Mucosa of descending colon (tissue), 3 donors: ENCODE results near the gene ADAM23. TPM values are rescaled to one million over a fixed set of nuclear protein-coding genes. Genes with fewer than 3 reads are reported as not detected.

Experiments used
- ATAC-seq: fragments of 200-7000 bp; cut with Tn5 transposase; one replicate; pipeline ENCODE4 v1.9.1; 2020; ENCODE audit warnings: mild to moderate bottlenecking, moderate library complexity
- DNase-seq, 3 donors: peaks; one replicate each; pipeline ENCODE4 v3.0.0-alpha.2; 2020
- H3K36me3 ChIP-seq: fragments of 200-600 bp; one replicate; pipeline ENCODE4 v1.8.0; 2021; ENCODE audit warnings: low read depth, mild to moderate bottlenecking
- H3K4me1 ChIP-seq: fragments of 200-600 bp; one replicate; pipeline ENCODE4 v1.8.0; 2021; ENCODE audit warnings: low read depth, mild to moderate bottlenecking
- H3K4me3 ChIP-seq: fragments of 200-600 bp; one replicate; pipeline ENCODE4 v1.8.0; 2021; ENCODE audit warnings: mild to moderate bottlenecking
- H3K9me3 ChIP-seq: fragments of 200-600 bp; one replicate; pipeline ENCODE4 v1.8.0; 2021; ENCODE audit warnings: mild to moderate bottlenecking
- intact Hi-C, 2 donors: fragments of 100-400 bp; cut with DNase I in 1 of 2; cut with micrococcal nuclease in 1 of 2; formaldehyde crosslinking; loops; one replicate each; pipeline versions ENCODE4 v1.11.0 to v1.11.1; 2022; cut with DNase I, micrococcal nuclease
- total RNA-seq, 3 donors: library from RNA; stranded (reverse); fragmentation: NEBNext Ultra II Directional in 2 of 3; extraction: Animal tissue kit (Norgen Biotek cat#: 25700) in 2 of 3; gene quantifications; one replicate each; pipeline versions ENCODE4 v1.2.1 to v1.2.4, GENCODE V29; 2021 to 2023
- TF ChIP-seq, protein P1 (sequence below): fragments of 200-600 bp; IDR thresholded peaks from one replicate; pipeline ENCODE4 v1.8.0; 2022; ENCODE audit warnings: antibody characterized with exemption, mild to moderate bottlenecking
- donor health status: DM: no; HTN: no; CAD: no; lungs with moderate emphysema.
- donor health status: DM: no; HTN: no; CAD: no.
- donor health status: DM: no; HTN: yes; CAD: no.

The ADAM23 gene
- total RNA-seq, 3 donors from 2014 or later, result 1.2 to 2.7 (median 1.4) TPM

DNA sequence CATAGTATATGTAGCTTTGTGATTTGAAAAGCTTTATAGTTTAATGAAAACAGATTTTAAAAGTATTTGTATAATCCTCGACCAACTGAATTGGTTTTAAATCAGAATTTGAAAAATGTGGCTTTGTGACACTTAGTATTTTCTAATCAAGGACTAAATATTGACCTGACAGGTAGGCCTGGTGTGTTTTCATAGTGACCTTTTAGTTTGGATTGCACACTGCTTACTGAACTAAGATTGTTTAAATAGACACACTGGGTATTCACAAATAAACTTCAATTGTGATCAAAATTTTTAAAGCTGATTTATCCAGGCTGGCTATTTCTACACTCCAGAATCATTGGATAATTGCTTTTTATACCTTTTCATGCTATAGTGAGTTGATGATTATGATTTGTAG, 167.1 kb downstream of the ADAM23 start:
- Histone ChIP-seq H3K36me3 (no peaks in the 10 kb centered on the region), H3K9me3 (no peaks in the 10 kb centered on the region), H3K4me3 (no peak overlapping the region), H3K4me1 (no peaks in the 10 kb centered on the region)
- ATAC-seq, result no peak
- TF ChIP-seq, protein P1, sequence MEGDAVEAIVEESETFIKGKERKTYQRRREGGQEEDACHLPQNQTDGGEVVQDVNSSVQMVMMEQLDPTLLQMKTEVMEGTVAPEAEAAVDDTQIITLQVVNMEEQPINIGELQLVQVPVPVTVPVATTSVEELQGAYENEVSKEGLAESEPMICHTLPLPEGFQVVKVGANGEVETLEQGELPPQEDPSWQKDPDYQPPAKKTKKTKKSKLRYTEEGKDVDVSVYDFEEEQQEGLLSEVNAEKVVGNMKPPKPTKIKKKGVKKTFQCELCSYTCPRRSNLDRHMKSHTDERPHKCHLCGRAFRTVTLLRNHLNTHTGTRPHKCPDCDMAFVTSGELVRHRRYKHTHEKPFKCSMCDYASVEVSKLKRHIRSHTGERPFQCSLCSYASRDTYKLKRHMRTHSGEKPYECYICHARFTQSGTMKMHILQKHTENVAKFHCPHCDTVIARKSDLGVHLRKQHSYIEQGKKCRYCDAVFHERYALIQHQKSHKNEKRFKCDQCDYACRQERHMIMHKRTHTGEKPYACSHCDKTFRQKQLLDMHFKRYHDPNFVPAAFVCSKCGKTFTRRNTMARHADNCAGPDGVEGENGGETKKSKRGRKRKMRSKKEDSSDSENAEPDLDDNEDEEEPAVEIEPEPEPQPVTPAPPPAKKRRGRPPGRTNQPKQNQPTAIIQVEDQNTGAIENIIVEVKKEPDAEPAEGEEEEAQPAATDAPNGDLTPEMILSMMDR, result no peak
- no peak for DNase-seq
- intact Hi-C loops, result no loop called here

DNA sequence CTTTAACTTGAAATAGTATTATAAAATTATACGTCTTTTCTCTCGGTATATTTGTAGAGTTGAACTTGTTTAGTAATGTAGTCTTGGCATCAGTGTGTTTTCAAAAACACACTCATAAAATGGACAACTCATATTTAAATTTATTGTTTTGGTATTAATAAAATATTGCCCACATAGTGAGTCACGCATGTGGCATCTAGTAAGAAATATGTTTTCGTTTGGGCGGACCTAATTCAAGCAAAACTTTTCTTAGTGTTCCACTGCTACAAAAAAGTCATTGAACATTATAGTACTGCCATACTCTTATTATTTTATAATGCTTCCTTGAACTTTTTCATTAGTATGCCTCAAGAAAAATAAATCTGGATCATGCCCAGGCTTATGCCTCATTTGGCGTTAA, 167.9 kb downstream of the ADAM23 start:
- no peak overlapping the region for H3K4me3 ChIP-seq
- DNase-seq, result no peak
- intact Hi-C loops, result no loop called here
- ATAC-seq, result no peak
- TF ChIP-seq, protein P1, result no peak
- no peaks in the 10 kb centered on the region for H3K9me3 ChIP-seq
- no peaks in the 10 kb centered on the region for H3K4me1 ChIP-seq
- no peaks in the 10 kb centered on the region for H3K36me3 ChIP-seq

DNA sequence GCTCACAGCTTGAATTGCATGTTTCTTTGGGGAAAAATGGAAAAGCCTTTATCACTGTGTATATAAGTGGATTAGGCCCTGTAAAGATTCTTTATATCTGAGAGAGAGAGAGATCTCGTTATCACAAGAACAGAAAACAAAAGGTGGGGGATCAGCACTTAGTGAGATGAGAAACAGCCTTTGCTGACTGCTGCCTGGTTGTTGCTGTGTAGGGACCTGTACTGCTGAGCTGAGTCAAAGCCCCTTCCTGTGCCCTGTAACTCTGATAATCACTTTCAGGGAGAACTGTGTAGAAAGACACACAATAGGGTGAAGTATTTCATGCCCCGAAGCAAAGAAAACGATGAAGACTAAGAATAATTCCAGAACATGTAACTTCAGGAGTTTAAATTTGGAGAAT, 168.4 kb downstream of the ADAM23 start:
- H3K9me3 ChIP-seq, result no peaks in the 10 kb centered on the region
- DNase-seq (no peak), ATAC-seq (no peak)
- H3K36me3 ChIP-seq, result no peaks in the 10 kb centered on the region
- H3K4me3 ChIP-seq, result no peak overlapping the region
- no peaks in the 10 kb centered on the region for H3K4me1 ChIP-seq
- intact Hi-C loops, result no loop called here
- TF ChIP-seq, protein P1, result no peak

DNA sequence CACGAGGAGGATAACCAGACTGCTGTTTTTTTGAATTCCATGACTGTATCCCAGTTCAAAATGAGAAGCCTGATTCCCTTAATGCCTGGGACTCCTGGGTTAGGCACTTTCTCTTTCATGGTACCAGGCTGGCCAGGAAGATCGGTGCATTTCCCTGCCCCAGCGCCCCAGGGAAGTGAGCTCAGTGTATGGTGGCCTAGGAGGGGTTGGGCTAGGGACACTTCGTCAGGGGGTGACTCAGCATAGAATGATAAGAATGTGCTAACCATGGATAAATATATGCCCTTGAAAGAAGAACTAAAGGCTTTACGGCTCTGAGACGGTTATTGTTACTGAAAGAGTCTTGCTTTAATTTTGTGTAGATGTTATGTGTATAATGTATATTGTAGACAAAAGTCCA, 171.5 kb downstream of the ADAM23 start:
- Histone ChIP-seq H3K36me3 (no peaks in the 10 kb centered on the region), H3K4me3 (no peak overlapping the region), H3K4me1 (no peaks in the 10 kb centered on the region), H3K9me3 (no peaks in the 10 kb centered on the region)
- TF ChIP-seq, protein P1, result no peak
- DNase-seq (no peak), ATAC-seq (no peak)
- intact Hi-C loops, result no loop called here

DNA sequence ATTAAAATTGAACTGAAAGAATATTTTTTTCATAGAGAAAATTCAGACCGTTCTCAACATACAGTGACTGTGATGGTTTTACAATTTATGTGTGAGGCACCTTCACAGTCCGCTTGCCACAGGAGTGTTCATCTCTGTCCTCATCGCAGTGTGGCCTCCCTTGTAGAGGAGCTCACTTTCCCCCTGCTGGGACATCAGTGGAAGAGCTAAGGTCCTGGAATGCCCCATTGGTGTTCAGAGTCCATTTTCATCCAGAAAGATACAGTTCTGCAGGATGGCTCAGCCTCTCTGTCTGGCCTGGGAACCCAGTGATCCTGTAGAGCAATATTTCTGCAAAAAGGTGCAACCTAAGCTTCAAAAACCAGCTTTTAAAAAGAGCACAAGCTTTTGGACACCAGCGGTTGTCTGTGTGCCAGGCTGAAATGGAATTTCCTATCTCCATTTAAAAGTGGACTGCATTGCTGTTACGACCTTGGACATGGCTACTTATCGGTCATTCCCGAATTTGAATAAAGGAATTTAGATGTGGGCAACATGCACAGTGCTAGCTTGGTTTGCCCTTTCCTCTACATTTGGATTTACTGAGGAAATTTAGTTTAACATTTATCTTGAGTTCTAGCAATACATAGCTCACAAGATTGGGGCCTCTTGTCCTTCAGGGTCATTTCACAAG, 172.2 kb downstream of the ADAM23 start:
- intact Hi-C loops, result no loop called here
- no peak for DNase-seq

More for the DNA sequence above, 172.2 kb downstream of the ADAM23 start:
- H3K36me3 ChIP-seq, result no peaks in the 10 kb centered on the region
- no peaks in the 10 kb centered on the region for H3K4me1 ChIP-seq
- no peak for ATAC-seq
- TF ChIP-seq, protein P1, result no peak
- no peaks in the 10 kb centered on the region for H3K9me3 ChIP-seq
- no peak overlapping the region for H3K4me3 ChIP-seq
